Hindlimb muscle (tissue), 1 donor: ENCODE measurements around the gene KRTAP4-3. TPM values are rescaled to one million over a fixed set of nuclear protein-coding genes. Genes with fewer than 3 reads are reported as not detected.
"Not testable (repeated sequence)": the region's sequence is repeated elsewhere in the genome, so short reads cannot be mapped to it uniquely, and the experiment has no call there.

Experiments used
- DNase-seq: peaks from one replicate; pipeline ENCODE4 v3.0.0-alpha.2; 2013
- polyA plus RNA-seq: library from polyadenylated mRNA; unstranded; fragments of 120-200 nt; gene quantifications from one replicate; pipeline ENCODE4 v1.2.1, GENCODE V29; 2013; ENCODE audit not compliant: insufficient read length

The KRTAP4-3 gene
- polyA plus RNA-seq, 1 donor = not detected

GRCh38 chr17:41117846-41118386, 50.1 kb downstream of the KRTAP4-3 start, which contains the start of gene KRTAP4-11:
Gene KRTAP4-11 (minus strand): TSS chr17:41118373. CDS start chr17:41118315, 58 bp downstream.
- not testable (repeated sequence) for DNase-seq

Other genes with a start within 250 kb of the KRTAP4-3 start
- 0.23 TPM for gene KRT23, start 230.6 kb downstream of the KRTAP4-3 start, polyA plus RNA-seq
- gene KRT39, start 201.3 kb downstream of the KRTAP4-3 start, polyA plus RNA-seq = 2.9 TPM
- 3.9 TPM for gene KRT40, start 183.9 kb downstream of the KRTAP4-3 start, polyA plus RNA-seq
- gene KRTAP3-3, start 174.1 kb downstream of the KRTAP4-3 start, polyA plus RNA-seq = not detected
- gene KRTAP3-2, start 168.3 kb downstream of the KRTAP4-3 start, polyA plus RNA-seq = 0.28 TPM
- gene KRTAP3-1, start 159.1 kb downstream of the KRTAP4-3 start, polyA plus RNA-seq = not detected
- gene KRTAP1-5, start 141.0 kb downstream of the KRTAP4-3 start, polyA plus RNA-seq = not detected
- gene KRTAP1-4, start 138.0 kb downstream of the KRTAP4-3 start, polyA plus RNA-seq = not detected
- not detected for gene KRTAP1-3, start 133.3 kb downstream of the KRTAP4-3 start, polyA plus RNA-seq
- gene KRTAP1-1, start 126.8 kb downstream of the KRTAP4-3 start, polyA plus RNA-seq = not detected
- not detected for gene KRTAP2-1, start 120.9 kb downstream of the KRTAP4-3 start, polyA plus RNA-seq
- gene KRTAP2-2, start 113.0 kb downstream of the KRTAP4-3 start, polyA plus RNA-seq = not detected
- gene KRTAP2-3, start 108.1 kb downstream of the KRTAP4-3 start, polyA plus RNA-seq = not detected
- gene KRTAP2-4, start 102.3 kb downstream of the KRTAP4-3 start, polyA plus RNA-seq = not detected
- not detected for gene KRTAP4-7, start 84.1 kb downstream of the KRTAP4-3 start, polyA plus RNA-seq
- gene KRTAP4-8, start 70.1 kb downstream of the KRTAP4-3 start, polyA plus RNA-seq = not detected
- not detected for gene KRTAP4-16, start 66.0 kb downstream of the KRTAP4-3 start, polyA plus RNA-seq
- gene KRTAP4-9, start 62.8 kb downstream of the KRTAP4-3 start, polyA plus RNA-seq = not detected
- gene KRTAP4-11, start 49.8 kb downstream of the KRTAP4-3 start, polyA plus RNA-seq = not detected
- gene KRTAP4-12, start 44.0 kb downstream of the KRTAP4-3 start, polyA plus RNA-seq = not detected
- not detected for gene KRTAP4-6, start 27.7 kb downstream of the KRTAP4-3 start, polyA plus RNA-seq
- gene KRTAP4-5, start 18.4 kb downstream of the KRTAP4-3 start, polyA plus RNA-seq = not detected
- not detected for gene KRTAP4-4, start 7.5 kb downstream of the KRTAP4-3 start, polyA plus RNA-seq
- gene KRTAP4-2, start 10.0 kb upstream of the KRTAP4-3 start, polyA plus RNA-seq = not detected
- not detected for gene KRTAP4-1, start 16.7 kb upstream of the KRTAP4-3 start, polyA plus RNA-seq
- gene KRTAP9-1, start 21.7 kb upstream of the KRTAP4-3 start, polyA plus RNA-seq = not detected
- not detected for gene KRTAP9-2, start 58.4 kb upstream of the KRTAP4-3 start, polyA plus RNA-seq
- not detected for gene KRTAP9-3, start 64.2 kb upstream of the KRTAP4-3 start, polyA plus RNA-seq
- not detected for gene KRTAP9-8, start 69.8 kb upstream of the KRTAP4-3 start, polyA plus RNA-seq
- not detected for gene KRTAP9-4, start 81.5 kb upstream of the KRTAP4-3 start, polyA plus RNA-seq
- not detected for gene KRTAP9-9, start 87.2 kb upstream of the KRTAP4-3 start, polyA plus RNA-seq
- gene KRTAP9-6, start 97.2 kb upstream of the KRTAP4-3 start, polyA plus RNA-seq = 0.30 TPM
- not detected for gene KRTAP9-7, start 107.5 kb upstream of the KRTAP4-3 start, polyA plus RNA-seq
- gene KRTAP29-1, start 134.6 kb upstream of the KRTAP4-3 start, polyA plus RNA-seq = not detected
- gene KRTAP16-1, start 141.1 kb upstream of the KRTAP4-3 start, polyA plus RNA-seq = not detected
- not detected for gene KRTAP17-1, start 147.5 kb upstream of the KRTAP4-3 start, polyA plus RNA-seq
- not detected for gene KRT33A, start 182.6 kb upstream of the KRTAP4-3 start, polyA plus RNA-seq
- not detected for gene KRT33B, start 201.6 kb upstream of the KRTAP4-3 start, polyA plus RNA-seq
- gene KRT34, start 214.1 kb upstream of the KRTAP4-3 start, polyA plus RNA-seq = not detected
- gene KRT31, start 229.4 kb upstream of the KRTAP4-3 start, polyA plus RNA-seq = 2.3 TPM